K562 (cell line): ENCODE measurements around the gene APOC4. TPM values are rescaled to one million over a fixed set of nuclear protein-coding genes. Genes with fewer than 3 reads are reported as not detected.

Experiments used
- CSDE1 ChIP-seq, 2 experiments: fragments of 450-650 bp; IDR thresholded peaks; 2 replicates each; pipeline ENCODE4 v1.6.1; 2016; ENCODE audit warnings: mild to moderate bottlenecking in 1 of 2
- EZH2 ChIP-seq: IDR thresholded peaks from 2 replicates; pipeline ENCODE4 v1.6.1; 2012; ENCODE audit warnings: low read depth, mild to moderate bottlenecking, inconsistent platforms, low read length, borderline replicate concordance
- HBP1 ChIP-seq: fragments of 450-650 bp; formaldehyde crosslinking; IDR thresholded peaks from 2 replicates; pipeline ENCODE4 v1.4.0; 2022; ENCODE audit warnings: missing genetic modification characterization
- MCM7 ChIP-seq, 2 experiments: fragments of 450-650 bp; IDR thresholded peaks; 2 replicates each; pipeline ENCODE4 v1.6.1; 2016 to 2018
- PML ChIP-seq: IDR thresholded peaks from 2 replicates; pipeline ENCODE4 v1.6.1; 2012; ENCODE audit warnings: low read length, inconsistent platforms
- RBM34 ChIP-seq: fragments of 200-400 bp; formaldehyde crosslinking; IDR thresholded peaks from 2 replicates; pipeline ENCODE4 v1.6.1; 2018; ENCODE audit warnings: low read length, borderline replicate concordance; ENCODE audit not compliant: insufficient read depth
- SNRNP70 ChIP-seq: fragments of 200-400 bp; formaldehyde crosslinking; optimal IDR thresholded peaks from 2 replicates; pipeline ENCODE3; 2017; ENCODE audit warnings: low read depth, low read length
- SRF ChIP-seq, 2 experiments: fragments of 250-450, 450-650 bp in 1 of 2; sonication (Bioruptor Pico) in 1 of 2; sonication (generic) in 1 of 2; formaldehyde crosslinking; IDR thresholded peaks; 2 replicates each; pipeline versions ENCODE4 v1.5.0 to v1.5.1; 2020 to 2022; ENCODE audit warnings: mild to moderate bottlenecking in 1 of 2, missing genetic modification reagents in 1 of 2
- ZBTB17 ChIP-seq: fragments of 450-650 bp; formaldehyde crosslinking; IDR thresholded peaks from 2 replicates; pipeline ENCODE4 v1.4.0; 2020; ENCODE audit warnings: mild to moderate bottlenecking
- polyA plus RNA-seq, 8 experiments: library from polyadenylated mRNA; depleted of rRNA in 4 of 8; stranded (reverse) in 5 of 8; unstranded in 3 of 8; fragments of >200 nt; fragmentation: Nextera tagmentation in 2 of 8; fragmentation: Illumina TruSeq in 1 of 8; extraction: Ambion mirVana in 2 of 8; extraction: Trizol in 1 of 8; gene quantifications; 2 replicates each; pipeline versions ENCODE4 v1.2.1 to v1.2.3, GENCODE V29; 2011 to 2014; ENCODE audit warnings: inconsistent platforms in 1 of 8, missing spikeins in 1 of 8
- total RNA-seq, 7 experiments: library from RNA; depleted of rRNA in 6 of 7; stranded (reverse); fragments of >200 nt in 6 of 7; fragmentation: Illumina TruSeq in 2 of 7; extraction: Trizol in 2 of 7; gene quantifications; 2 replicates each; pipeline versions ENCODE4 v1.2.1 to v1.2.3, GENCODE V29; 2011 to 2021; ENCODE audit warnings: low replicate concordance in 1 of 7
- TF ChIP-seq, protein P1 (sequence below): sonication (generic); formaldehyde crosslinking; IDR thresholded peaks from 2 replicates; pipeline ENCODE4 v1.8.1; 2023; ENCODE audit warnings: missing genetic modification reagents, mild to moderate bottlenecking, borderline replicate concordance
- TF ChIP-seq, protein P2 (sequence below): sonication (generic); formaldehyde crosslinking; IDR thresholded peaks from 2 replicates; pipeline ENCODE4 v1.8.1; 2023; ENCODE audit warnings: mild to moderate bottlenecking, missing genetic modification reagents
- TF ChIP-seq, protein P3 (sequence below), 2 experiments: fragments of 450-650 bp in 1 of 2; IDR thresholded peaks; 2 replicates each; pipeline ENCODE4 v1.6.1; 2011 to 2017; ENCODE audit warnings: low read depth in 2 of 2, antibody characterized with exemption in 1 of 2, borderline replicate concordance in 1 of 2, low read length in 1 of 2, mild to moderate bottlenecking in 1 of 2, mixed read lengths in 1 of 2; ENCODE audit not compliant: control insufficient read depth in 1 of 2
- TF ChIP-seq, protein P4 (sequence below): sonication (generic); formaldehyde crosslinking; IDR thresholded peaks from 2 replicates; pipeline ENCODE4 v1.8.0; 2022; ENCODE audit warnings: mild to moderate bottlenecking, missing genetic modification reagents

APOC4 gene
- total and polyA plus RNA-seq, 9 of the 15 experiments (the other 6 are each of a cell fraction or from before 2014, with no cell fraction given): 0.46 TPM; not detected in 8

DNA sequence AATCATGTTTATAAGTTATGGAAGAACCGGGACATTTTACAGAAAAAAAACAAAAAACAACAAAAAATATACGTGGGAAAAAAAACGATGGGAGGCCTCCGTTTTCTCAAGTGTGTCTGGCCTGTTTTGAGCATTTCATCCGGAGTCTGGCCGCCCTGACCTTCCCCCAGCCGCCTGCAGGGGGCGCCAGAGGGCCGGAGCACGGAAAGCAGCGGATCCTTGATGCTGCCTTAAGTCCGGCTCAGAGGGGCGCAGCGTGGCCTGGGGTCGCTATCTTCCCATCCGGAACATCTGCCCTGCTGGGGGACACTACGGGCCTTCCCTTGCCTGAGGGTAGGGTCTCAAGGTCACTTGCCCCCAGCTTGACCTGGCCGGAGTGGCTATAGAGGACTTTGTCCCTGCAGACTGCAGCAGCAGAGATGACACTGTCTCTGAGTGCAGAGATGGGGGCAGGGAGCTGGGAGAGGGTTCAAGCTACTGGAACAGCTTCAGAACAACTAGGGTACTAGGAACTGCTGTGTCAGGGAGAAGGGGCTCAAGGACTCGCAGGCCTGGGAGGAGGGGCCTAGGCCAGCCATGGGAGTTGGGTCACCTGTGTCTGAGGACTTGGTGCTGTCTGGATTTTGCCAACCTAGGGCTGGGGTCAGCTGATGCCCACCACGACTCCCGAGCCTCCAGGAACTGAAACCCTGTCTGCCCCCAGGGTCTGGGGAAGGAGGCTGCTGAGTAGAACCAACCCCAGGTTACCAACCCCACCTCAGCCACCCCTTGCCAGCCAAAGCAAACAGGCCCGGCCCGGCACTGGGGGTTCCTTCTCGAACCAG lies 38.2 kb upstream of the APOC4 start (continued):
- TF ChIP-seq, protein P1, sequence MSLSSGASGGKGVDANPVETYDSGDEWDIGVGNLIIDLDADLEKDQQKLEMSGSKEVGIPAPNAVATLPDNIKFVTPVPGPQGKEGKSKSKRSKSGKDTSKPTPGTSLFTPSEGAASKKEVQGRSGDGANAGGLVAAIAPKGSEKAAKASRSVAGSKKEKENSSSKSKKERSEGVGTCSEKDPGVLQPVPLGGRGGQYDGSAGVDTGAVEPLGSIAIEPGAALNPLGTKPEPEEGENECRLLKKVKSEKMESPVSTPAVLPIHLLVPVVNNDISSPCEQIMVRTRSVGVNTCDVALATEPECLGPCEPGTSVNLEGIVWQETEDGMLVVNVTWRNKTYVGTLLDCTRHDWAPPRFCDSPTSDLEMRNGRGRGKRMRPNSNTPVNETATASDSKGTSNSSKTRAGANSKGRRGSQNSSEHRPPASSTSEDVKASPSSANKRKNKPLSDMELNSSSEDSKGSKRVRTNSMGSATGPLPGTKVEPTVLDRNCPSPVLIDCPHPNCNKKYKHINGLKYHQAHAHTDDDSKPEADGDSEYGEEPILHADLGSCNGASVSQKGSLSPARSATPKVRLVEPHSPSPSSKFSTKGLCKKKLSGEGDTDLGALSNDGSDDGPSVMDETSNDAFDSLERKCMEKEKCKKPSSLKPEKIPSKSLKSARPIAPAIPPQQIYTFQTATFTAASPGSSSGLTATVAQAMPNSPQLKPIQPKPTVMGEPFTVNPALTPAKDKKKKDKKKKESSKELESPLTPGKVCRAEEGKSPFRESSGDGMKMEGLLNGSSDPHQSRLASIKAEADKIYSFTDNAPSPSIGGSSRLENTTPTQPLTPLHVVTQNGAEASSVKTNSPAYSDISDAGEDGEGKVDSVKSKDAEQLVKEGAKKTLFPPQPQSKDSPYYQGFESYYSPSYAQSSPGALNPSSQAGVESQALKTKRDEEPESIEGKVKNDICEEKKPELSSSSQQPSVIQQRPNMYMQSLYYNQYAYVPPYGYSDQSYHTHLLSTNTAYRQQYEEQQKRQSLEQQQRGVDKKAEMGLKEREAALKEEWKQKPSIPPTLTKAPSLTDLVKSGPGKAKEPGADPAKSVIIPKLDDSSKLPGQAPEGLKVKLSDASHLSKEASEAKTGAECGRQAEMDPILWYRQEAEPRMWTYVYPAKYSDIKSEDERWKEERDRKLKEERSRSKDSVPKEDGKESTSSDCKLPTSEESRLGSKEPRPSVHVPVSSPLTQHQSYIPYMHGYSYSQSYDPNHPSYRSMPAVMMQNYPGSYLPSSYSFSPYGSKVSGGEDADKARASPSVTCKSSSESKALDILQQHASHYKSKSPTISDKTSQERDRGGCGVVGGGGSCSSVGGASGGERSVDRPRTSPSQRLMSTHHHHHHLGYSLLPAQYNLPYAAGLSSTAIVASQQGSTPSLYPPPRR (CRISPR knock-in tag): no peak
- TF ChIP-seq ZBTB17 (0 out of 2 replicates have a peak, but pooled peaks have one; percentile 33), CSDE1 (IDR thresholded peaks at IDR 0.05) (no peak), SNRNP70 (no peak), PML (no peak; the same call in 1 of the 2 replicates), RBM34 (no peak), MCM7 (IDR thresholded peaks at IDR 0.05) (no peak), HBP1 (CRISPR knock-in tag) (peak; percentile 20; the same call in 1 of the 2 replicates), EZH2 (no peak), SRF (CRISPR knock-in tag; IDR thresholded peaks at IDR 0.05) (no peak; a peak in 1 of 4 replicates)
- TF ChIP-seq, protein P2, sequence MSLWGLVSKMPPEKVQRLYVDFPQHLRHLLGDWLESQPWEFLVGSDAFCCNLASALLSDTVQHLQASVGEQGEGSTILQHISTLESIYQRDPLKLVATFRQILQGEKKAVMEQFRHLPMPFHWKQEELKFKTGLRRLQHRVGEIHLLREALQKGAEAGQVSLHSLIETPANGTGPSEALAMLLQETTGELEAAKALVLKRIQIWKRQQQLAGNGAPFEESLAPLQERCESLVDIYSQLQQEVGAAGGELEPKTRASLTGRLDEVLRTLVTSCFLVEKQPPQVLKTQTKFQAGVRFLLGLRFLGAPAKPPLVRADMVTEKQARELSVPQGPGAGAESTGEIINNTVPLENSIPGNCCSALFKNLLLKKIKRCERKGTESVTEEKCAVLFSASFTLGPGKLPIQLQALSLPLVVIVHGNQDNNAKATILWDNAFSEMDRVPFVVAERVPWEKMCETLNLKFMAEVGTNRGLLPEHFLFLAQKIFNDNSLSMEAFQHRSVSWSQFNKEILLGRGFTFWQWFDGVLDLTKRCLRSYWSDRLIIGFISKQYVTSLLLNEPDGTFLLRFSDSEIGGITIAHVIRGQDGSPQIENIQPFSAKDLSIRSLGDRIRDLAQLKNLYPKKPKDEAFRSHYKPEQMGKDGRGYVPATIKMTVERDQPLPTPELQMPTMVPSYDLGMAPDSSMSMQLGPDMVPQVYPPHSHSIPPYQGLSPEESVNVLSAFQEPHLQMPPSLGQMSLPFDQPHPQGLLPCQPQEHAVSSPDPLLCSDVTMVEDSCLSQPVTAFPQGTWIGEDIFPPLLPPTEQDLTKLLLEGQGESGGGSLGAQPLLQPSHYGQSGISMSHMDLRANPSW (CRISPR knock-in tag): no peak
- TF ChIP-seq, protein P3, sequence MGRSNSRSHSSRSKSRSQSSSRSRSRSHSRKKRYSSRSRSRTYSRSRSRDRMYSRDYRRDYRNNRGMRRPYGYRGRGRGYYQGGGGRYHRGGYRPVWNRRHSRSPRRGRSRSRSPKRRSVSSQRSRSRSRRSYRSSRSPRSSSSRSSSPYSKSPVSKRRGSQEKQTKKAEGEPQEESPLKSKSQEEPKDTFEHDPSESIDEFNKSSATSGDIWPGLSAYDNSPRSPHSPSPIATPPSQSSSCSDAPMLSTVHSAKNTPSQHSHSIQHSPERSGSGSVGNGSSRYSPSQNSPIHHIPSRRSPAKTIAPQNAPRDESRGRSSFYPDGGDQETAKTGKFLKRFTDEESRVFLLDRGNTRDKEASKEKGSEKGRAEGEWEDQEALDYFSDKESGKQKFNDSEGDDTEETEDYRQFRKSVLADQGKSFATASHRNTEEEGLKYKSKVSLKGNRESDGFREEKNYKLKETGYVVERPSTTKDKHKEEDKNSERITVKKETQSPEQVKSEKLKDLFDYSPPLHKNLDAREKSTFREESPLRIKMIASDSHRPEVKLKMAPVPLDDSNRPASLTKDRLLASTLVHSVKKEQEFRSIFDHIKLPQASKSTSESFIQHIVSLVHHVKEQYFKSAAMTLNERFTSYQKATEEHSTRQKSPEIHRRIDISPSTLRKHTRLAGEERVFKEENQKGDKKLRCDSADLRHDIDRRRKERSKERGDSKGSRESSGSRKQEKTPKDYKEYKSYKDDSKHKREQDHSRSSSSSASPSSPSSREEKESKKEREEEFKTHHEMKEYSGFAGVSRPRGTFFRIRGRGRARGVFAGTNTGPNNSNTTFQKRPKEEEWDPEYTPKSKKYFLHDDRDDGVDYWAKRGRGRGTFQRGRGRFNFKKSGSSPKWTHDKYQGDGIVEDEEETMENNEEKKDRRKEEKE (IDR thresholded peaks at IDR 0.05; ENCODE audit: borderline replicate concordance in 1 of 2, control insufficient read depth in 1 of 2, low read depth in 2 of 2, low read length in 1 of 2): no peak
- TF ChIP-seq, protein P4, sequence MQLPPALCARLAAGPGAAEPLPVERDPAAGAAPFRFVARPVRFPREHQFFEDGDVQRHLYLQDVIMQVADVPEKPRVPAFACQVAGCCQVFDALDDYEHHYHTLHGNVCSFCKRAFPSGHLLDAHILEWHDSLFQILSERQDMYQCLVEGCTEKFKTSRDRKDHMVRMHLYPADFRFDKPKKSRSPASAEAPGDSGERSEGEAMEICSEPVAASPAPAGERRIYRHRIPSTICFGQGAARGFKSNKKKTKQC (CRISPR knock-in tag): no peak
